Rectal smooth muscle tissue (tissue), 1 donor: Measurements from ENCODE around the gene KIF5A.
"Not testable (repeated sequence)": the region's sequence is repeated elsewhere in the genome, so short reads cannot be mapped to it uniquely, and the experiment has no call there.

Source experiments
- H3K27ac ChIP-seq: one replicate; pipeline ENCODE4 v1.7.0; 2013; ENCODE audit warnings: low read depth, low read length, inconsistent platforms
- H3K27me3 ChIP-seq: one replicate; pipeline ENCODE4 v1.7.0; 2013; ENCODE audit warnings: low read length; ENCODE audit not compliant: control insufficient read depth, insufficient read depth
- H3K36me3 ChIP-seq: one replicate; pipeline ENCODE4 v1.7.0; 2013; ENCODE audit warnings: low read length; ENCODE audit not compliant: control insufficient read depth, insufficient read depth
- H3K4me1 ChIP-seq: one replicate; pipeline ENCODE4 v1.7.0; 2013; ENCODE audit warnings: low read length; ENCODE audit not compliant: control insufficient read depth, insufficient read depth
- H3K4me3 ChIP-seq: one replicate; pipeline ENCODE4 v1.7.0; 2013; ENCODE audit warnings: low read length
- H3K9ac ChIP-seq: one replicate; pipeline ENCODE4 v1.7.0; 2013; ENCODE audit warnings: low read length

Gene KIF5A

DNA sequence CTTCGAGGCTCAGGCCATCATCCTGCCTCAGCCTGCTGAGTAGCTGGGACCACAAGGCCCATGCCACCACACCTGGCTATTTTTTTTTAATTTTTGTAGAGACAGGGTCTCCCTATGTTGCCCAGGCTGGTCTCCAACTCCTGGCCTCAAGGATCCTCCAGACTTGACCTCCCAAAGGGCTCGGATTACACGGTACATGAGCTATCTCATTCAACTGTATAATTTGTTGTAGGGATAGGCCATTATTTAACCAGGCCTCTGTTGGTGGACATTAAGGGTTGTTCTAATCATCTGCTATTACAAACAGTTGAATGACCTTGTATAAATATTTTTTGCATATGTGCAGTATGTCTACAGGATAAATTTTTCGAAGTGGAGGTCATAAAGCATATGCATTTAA lies 9.0 kb downstream of the KIF5A start:
- Histone ChIP-seq H3K4me1 (no peaks in the 10 kb centered on the region), H3K27me3 (peaks cover 3% of the 10 kb centered on the region), H3K36me3 (no peaks in the 10 kb centered on the region), H3K4me3 (no peak overlapping the region), H3K27ac (no peak overlapping the region), H3K9ac (no peak overlapping the region)

DNA sequence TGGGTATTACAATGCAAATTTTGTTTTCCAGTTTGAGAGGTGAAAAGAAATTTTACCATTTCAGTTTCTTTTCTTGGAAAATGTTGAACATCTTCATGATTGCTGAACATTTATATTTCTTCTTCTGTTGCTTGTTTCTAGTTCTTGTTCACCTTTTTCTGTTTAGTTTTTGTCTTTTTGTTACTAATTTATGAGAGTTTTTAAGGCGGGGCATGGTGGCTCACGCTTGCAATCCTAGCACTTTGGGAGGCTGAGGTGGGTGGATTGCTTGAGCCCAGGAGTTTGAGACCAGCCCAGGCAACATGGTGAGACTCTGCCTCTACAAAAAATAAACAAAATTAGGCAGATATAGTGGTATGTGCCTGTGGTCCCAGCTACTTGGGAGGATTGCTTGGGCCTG lies 10.7 kb downstream of the KIF5A start:
- H3K27ac ChIP-seq, result no peak overlapping the region

GRCh38 chr12:57561117-57561516 lies 11.3 kb downstream of the KIF5A start:
- not testable (repeated sequence) for H3K4me1 ChIP-seq, H3K27me3 ChIP-seq, H3K4me3 ChIP-seq, H3K27ac ChIP-seq, H3K36me3 ChIP-seq, H3K9ac ChIP-seq

More for the DNA sequence above, 10.7 kb downstream of the KIF5A start:
- H3K27me3 ChIP-seq, result no peaks in the 10 kb centered on the region
- no peak overlapping the region for H3K9ac ChIP-seq
- H3K4me1 ChIP-seq, result no peaks in the 10 kb centered on the region
- H3K4me3 ChIP-seq, result no peak overlapping the region
- H3K36me3 ChIP-seq, result no peaks in the 10 kb centered on the region

GRCh38 chr12:57563358-57563757 lies 13.5 kb downstream of the KIF5A start:
- Histone ChIP-seq H3K4me1 (no peaks in the 10 kb centered on the region), H3K4me3 (no peak overlapping the region), H3K27ac (no peak overlapping the region), H3K36me3 (no peaks in the 10 kb centered on the region), H3K9ac (no peak overlapping the region), H3K27me3 (no peaks in the 10 kb centered on the region)

DNA sequence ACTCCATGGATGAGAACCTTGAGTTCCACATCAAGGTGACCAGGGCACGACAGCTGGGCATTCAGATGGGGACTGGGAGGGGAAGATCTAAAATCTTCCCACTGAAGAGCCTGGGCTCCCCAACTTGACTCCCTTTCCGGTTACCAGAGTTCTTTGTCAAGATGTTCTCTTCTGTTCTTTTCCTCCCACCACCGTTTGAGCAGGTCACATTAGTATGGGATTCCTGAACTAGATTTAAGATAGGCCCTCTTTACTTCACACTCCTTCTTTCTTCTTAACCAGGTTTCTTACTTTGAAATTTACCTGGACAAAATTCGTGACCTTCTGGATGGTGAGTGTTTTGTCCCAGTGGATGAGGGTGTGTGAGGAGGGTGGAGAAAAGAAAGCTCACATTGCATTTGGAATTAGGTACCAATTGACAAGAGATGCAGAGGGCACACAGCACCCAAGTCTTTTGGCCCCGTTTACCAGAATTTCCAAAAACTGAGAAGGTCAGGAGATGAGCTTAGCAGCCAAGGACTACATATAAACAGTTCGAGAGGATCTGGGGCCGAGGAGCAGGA lies 14.4 kb downstream of the KIF5A start:
- no peaks in the 10 kb centered on the region for H3K27me3 ChIP-seq
- no peaks in the 10 kb centered on the region for H3K4me1 ChIP-seq
- no peak overlapping the region for H3K4me3 ChIP-seq

DNA sequence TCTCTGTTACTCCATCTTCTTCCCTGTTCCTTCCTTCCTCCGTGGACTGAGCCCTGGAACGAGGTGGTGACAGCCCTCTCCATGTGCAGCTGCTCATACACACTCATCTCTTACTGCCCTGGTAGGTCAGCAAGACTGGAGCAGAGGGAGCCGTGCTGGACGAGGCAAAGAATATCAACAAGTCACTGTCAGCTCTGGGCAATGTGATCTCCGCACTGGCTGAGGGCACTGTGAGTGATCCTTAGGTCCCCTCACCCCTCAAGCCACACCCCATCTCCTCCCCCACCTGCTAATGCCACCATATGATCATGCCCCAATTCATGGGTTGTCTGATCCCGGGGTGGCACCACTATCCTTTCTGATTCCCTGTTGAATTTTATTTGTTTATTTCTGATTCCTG lies 19.0 kb downstream of the KIF5A start:
- Histone ChIP-seq H3K4me3 (no peak overlapping the region), H3K9ac (no peak overlapping the region), H3K27ac (no peak overlapping the region), H3K36me3 (no peaks in the 10 kb centered on the region), H3K4me1 (no peaks in the 10 kb centered on the region), H3K27me3 (no peaks in the 10 kb centered on the region)

More for the DNA sequence above, 14.4 kb downstream of the KIF5A start:
- H3K9ac ChIP-seq, result no peak overlapping the region
- no peaks in the 10 kb centered on the region for H3K36me3 ChIP-seq
- no peak overlapping the region for H3K27ac ChIP-seq

GRCh38 chr12:57569858-57570257 lies 20.0 kb downstream of the KIF5A start:
- Histone ChIP-seq H3K4me3 (no peak overlapping the region), H3K9ac (no peak overlapping the region), H3K36me3 (no peaks in the 10 kb centered on the region), H3K27me3 (no peaks in the 10 kb centered on the region), H3K27ac (no peak overlapping the region), H3K4me1 (no peaks in the 10 kb centered on the region)

- not testable (repeated sequence) for H3K9ac ChIP-seq, H3K27ac ChIP-seq, H3K4me1 ChIP-seq, H3K36me3 ChIP-seq, H3K27me3 ChIP-seq, H3K4me3 ChIP-seq
These were observed 20.6 kb downstream of the KIF5A start for GRCh38 chr12:57570438-57570837.

DNA sequence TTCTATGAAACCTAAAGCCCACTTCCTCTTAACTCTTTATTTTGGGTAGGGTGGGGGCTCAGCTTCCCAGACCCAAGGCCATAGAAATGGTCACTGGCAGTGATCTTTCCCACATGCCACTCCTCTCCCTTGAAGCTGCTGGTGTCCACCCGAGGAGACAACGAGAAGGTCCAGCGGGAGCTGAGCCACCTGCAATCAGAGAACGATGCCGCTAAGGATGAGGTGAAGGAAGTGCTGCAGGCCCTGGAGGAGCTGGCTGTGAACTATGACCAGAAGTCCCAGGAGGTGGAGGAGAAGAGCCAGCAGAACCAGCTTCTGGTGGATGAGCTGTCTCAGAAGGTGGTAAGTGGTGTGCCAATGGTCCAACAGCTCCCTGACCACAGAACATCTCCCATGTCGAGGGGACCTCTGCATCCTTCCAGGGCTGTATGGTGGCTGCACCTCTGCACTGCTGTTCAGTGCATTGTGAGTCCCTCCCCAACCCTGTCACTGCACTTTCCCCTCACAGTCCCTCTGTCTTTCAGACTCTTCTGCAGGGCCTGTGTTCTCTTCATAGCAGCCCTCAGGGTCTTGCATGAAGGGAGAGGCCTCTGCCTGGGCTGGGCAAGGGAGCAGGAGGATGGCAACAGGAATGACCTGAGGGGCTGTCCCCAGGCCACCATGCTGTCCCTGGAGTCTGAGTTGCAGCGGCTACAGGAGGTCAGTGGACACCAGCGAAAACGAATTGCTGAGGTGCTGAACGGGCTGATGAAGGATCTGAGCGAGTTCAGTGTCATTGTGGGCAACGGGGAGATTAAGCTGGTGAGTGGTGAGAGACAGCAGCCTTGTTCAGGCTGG lies 22.3 kb downstream of the KIF5A start:
- Histone ChIP-seq H3K36me3 (no peaks in the 10 kb centered on the region), H3K27me3 (no peaks in the 10 kb centered on the region), H3K27ac (no peak overlapping the region), H3K4me1 (no peaks in the 10 kb centered on the region), H3K4me3 (no peak overlapping the region), H3K9ac (no peak overlapping the region)

- no peak overlapping the region for H3K9ac ChIP-seq
- no peak overlapping the region for H3K27ac ChIP-seq
- no peaks in the 10 kb centered on the region for H3K27me3 ChIP-seq
- H3K4me3 ChIP-seq, result no peak overlapping the region
- no peaks in the 10 kb centered on the region for H3K4me1 ChIP-seq
- H3K36me3 ChIP-seq, result no peaks in the 10 kb centered on the region
These were observed 25.0 kb downstream of the KIF5A start for GRCh38 chr12:57574795-57575194.

DNA sequence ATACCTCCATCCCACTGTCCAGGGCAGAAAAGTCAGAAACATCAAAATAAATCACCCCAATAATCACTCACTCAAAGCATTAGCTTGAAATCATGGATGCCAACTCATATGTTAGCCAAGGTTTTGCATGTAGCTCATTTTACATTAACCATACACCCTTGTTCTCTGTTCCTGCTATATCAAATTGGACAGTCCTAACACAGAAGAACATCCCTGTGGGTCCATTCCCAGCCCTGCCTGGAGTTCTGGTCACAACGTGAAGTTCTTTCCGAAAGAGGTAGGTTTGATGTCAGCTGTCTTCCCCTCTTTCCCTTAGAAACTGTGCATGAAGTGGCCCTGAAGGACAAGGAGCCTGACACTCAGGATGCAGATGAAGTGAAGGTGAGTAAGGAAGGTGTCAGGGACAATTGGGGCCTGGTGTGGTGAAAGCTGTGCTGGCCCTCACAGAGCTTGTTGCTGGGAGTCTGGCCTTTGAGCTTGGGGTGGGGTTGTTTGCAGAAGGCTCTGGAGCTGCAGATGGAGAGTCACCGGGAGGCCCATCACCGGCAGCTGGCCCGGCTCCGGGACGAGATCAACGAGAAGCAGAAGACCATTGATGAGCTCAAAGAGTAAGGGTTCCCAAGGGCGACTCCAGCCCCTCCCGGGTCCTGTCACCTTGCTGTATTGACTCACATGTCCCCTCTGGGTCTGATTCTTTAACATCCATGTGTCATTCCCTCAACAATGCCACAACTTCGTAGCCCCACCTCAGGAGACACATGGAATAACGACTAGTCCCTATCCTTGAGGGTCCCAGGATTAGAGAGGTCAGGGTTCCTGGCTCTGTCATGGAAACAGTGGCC lies 26.1 kb downstream of the KIF5A start:
- H3K27me3 ChIP-seq, result no peaks in the 10 kb centered on the region
- H3K9ac ChIP-seq, result no peak overlapping the region
- no peaks in the 10 kb centered on the region for H3K4me1 ChIP-seq
- no peak overlapping the region for H3K27ac ChIP-seq
- no peak overlapping the region for H3K4me3 ChIP-seq
- H3K36me3 ChIP-seq, result no peaks in the 10 kb centered on the region

- H3K27ac ChIP-seq, result no peak overlapping the region
- no peaks in the 10 kb centered on the region for H3K27me3 ChIP-seq
These were observed 26.8 kb downstream of the KIF5A start for GRCh38 chr12:57576613-57577160.

More at GRCh38 chr12:57576613-57577160, 26.8 kb downstream of the KIF5A start:
- Histone ChIP-seq H3K4me3 (no peak overlapping the region), H3K4me1 (no peaks in the 10 kb centered on the region), H3K9ac (no peak overlapping the region), H3K36me3 (no peaks in the 10 kb centered on the region)
